ENCODE results near the gene RAPGEF1.

DNA sequence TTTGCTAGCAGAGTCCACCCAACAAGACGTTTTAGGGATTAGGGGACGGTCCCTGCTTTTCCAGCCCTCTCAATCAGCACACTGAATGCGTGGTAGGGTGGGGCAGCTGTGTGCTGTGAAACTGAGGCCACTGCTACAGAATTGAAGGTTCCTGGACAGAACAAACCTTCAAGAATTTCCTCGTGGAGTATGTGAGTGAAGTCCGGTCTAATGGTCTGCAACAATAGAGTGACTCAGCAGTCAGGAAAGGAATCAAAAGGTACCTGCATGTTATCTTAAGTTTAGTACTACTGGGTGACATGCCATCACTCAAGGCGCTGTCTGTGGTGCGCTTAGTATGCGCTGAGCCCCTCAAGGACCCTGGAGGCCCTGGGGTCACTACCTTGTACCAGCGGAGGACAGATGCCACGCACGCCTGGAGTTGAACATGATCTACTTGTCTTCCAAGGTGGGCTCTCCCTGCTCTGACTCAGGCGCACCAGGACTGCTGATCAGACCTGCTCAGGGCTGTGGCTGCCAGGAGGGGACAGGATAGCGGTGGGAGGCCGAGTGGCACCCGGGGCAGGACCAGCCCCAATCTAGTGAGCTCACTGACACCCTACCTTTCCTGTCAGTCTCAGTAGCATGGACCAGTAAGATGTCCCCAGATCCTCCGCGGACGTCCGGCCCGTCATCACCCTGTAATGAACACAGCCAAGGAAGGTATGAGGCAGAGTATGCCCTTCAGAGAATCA is 144.0 kb downstream of the RAPGEF1 start:
- TF ChIP-seq EZH2phosphoT487 (IDR thresholded peaks at IDR 0.05; ENCODE audit: low read length) (no peak), CTCF (IDR thresholded peaks at IDR 0.05; ENCODE audit: low read length) (no peak), EZH2 (optimal IDR thresholded peaks at IDR 0.05; ENCODE audit: low read depth, low read length) (no peak)
